GM23248 (cell line): ENCODE measurements around the gene FAM120C. TPM values are rescaled to one million over a fixed set of nuclear protein-coding genes. Genes with fewer than 3 reads are reported as not detected.

Experiments used
- DNase-seq: peaks from one replicate; pipeline ENCODE4 v3.0.0-alpha.2; 2015
- H2AFZ ChIP-seq: fragments of 200-600 bp; sonication (generic); 2 replicates; pipeline ENCODE4 v1.6.1; 2016; ENCODE audit warnings: antibody characterized with exemption
- H3F3A ChIP-seq: fragments of 200-600 bp; sonication (generic); 2 replicates; pipeline ENCODE4 v1.6.1; 2016; ENCODE audit warnings: mild to moderate bottlenecking, antibody characterized with exemption, mixed run types; ENCODE audit not compliant: insufficient read depth
- H3K27ac ChIP-seq: fragments of 200-600 bp; sonication (generic); 2 replicates; pipeline ENCODE4 v1.5.1; 2016; ENCODE audit warnings: mild to moderate bottlenecking
- H3K27me3 ChIP-seq: fragments of 200-600 bp; sonication (generic); replicated peaks from 2 replicates; pipeline ENCODE4 v1.6.1; 2016; ENCODE audit warnings: mild to moderate bottlenecking; ENCODE audit not compliant: insufficient read depth
- H3K36me3 ChIP-seq: fragments of 200-600 bp; sonication (generic); 2 replicates; pipeline ENCODE4 v1.6.1; 2016; ENCODE audit warnings: low read depth, mild to moderate bottlenecking
- H3K4me1 ChIP-seq: fragments of 200-600 bp; sonication (generic); 2 replicates; pipeline ENCODE4 v1.6.1; 2016; ENCODE audit warnings: mild to moderate bottlenecking; ENCODE audit not compliant: insufficient read depth
- H3K4me2 ChIP-seq: fragments of 200-600 bp; sonication (generic); one replicate; pipeline ENCODE4 v1.6.1; 2016; ENCODE audit warnings: mild to moderate bottlenecking; ENCODE audit not compliant: unreplicated experiment
- H3K4me3 ChIP-seq: fragments of 200-600 bp; sonication (generic); 2 replicates; pipeline ENCODE4 v1.5.1; 2016; ENCODE audit warnings: mild to moderate bottlenecking
- H3K79me2 ChIP-seq: fragments of 200-600 bp; sonication (generic); 2 replicates; pipeline ENCODE4 v1.6.1; 2016; ENCODE audit warnings: mild to moderate bottlenecking; ENCODE audit not compliant: insufficient read depth
- H3K9ac ChIP-seq: fragments of 200-600 bp; sonication (generic); 2 replicates; pipeline ENCODE4 v1.6.1; 2016; ENCODE audit warnings: mild to moderate bottlenecking
- H3K9me2 ChIP-seq: fragments of 200-600 bp; sonication (generic); 2 replicates; pipeline ENCODE4 v1.6.1; 2016; ENCODE audit warnings: mixed run types, mild to moderate bottlenecking, moderate library complexity; ENCODE audit not compliant: insufficient read depth
- H3K9me3 ChIP-seq: fragments of 200-600 bp; sonication (generic); one replicate; pipeline ENCODE4 v1.6.1; 2017; ENCODE audit warnings: low read depth
- H4K20me1 ChIP-seq: fragments of 200-600 bp; sonication (generic); 2 replicates; pipeline ENCODE4 v1.6.0; 2016; ENCODE audit not compliant: insufficient read depth
- EZH2 ChIP-seq: fragments of 200-600 bp; sonication (generic); IDR thresholded peaks from 2 replicates; pipeline ENCODE4 v1.6.1; 2018; ENCODE audit warnings: antibody characterized with exemption, mild to moderate bottlenecking; ENCODE audit not compliant: insufficient read depth, poor library complexity, severe bottlenecking
- EZH2phosphoT487 ChIP-seq: fragments of 200-600 bp; sonication (generic); IDR thresholded peaks from 2 replicates; pipeline ENCODE4 v1.6.1; 2018; ENCODE audit warnings: antibody characterized with exemption, moderate library complexity, mild to moderate bottlenecking, low read depth; ENCODE audit not compliant: insufficient read depth
- WGBS, 2 experiments: methylation state at CpG; one replicate each; pipeline ENCODE4 v1.1.6; 2015 to 2017; ENCODE audit warnings: low lambda C conversion rate in 2 of 2, low coverage in 1 of 2; ENCODE audit errors: missing lambda C conversion rate in 2 of 2; 5-methylcytosine and 5-hydroxymethylcytosine counted together
- in situ Hi-C: fragments of 300-500 bp; cut with MboI; formaldehyde crosslinking; loops from 2 replicates; pipeline ENCODE4 v1.15.0; 2020
- polyA plus RNA-seq: library from polyadenylated mRNA; unstranded; fragments of >200 nt; fragmentation: Nextera tagmentation; extraction: Ambion mirVana; gene quantifications from 2 replicates; pipeline ENCODE4 v1.2.1, GENCODE V29; 2016
- total RNA-seq: library from RNA; depleted of rRNA; stranded (reverse); fragments of >200 nt; shearing (Covaris generic); gene quantifications from 2 replicates; pipeline ENCODE4 v1.2.3, GENCODE V29; 2014

Gene FAM120C
- total and polyA plus RNA-seq, 2 experiments from 2014 or later, result 4.1 to 4.5 TPM

DNA sequence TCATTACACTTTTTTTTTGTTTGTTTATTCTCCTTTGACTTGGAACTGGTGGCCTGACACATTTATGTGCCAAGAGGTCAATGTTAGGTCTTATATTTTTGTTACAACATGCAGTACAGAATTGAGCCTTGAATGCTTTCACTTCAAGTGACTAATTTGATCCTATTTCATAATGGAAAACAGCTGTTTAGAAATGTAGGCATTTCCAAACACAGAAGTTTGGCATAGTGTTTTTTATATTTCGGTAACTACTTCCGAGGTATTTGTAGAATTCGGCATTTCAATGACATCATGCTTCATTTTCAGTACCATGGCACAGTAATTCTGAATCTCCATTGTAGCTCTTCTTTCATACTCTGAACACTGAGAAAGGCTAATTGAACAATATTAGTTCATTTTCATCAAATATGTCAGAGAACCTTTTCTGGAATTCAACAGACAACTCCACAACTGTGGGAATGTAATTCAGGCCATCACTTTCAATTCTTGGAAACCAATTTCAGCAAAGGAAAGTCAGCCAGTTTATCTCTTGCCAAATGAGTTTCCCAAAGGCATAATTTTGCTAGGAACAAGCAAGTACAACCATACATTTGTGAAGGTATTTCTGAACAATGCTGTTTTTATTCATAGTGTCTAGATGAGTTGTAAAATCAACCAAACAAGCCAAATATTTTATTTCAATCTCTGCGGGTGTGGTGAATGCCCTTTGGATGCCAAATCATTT, 11.4 kb downstream of the FAM120C start:
- WGBS, 2 experiments, result 4 to 10% methylated on average over 4 of the region's 4 CpGs
- Histone ChIP-seq H3K27ac (peak overlapping the region; percentile 41), H4K20me1 (no peaks in the 10 kb centered on the region), H3K9me2 (no peaks in the 10 kb centered on the region), H3K36me3 (no peaks in the 10 kb centered on the region), H3K4me1 (peaks cover 8% of the 10 kb centered on the region), H3K27me3 (no peaks in the 10 kb centered on the region), H3K9ac (no peak overlapping the region), H3K9me3 (no peaks in the 10 kb centered on the region), H3K4me2 (peak overlapping the region; percentile 24), H3F3A (peaks cover 10% of the 10 kb centered on the region; the same call in 1 of the 2 replicates), H2AFZ (no peak overlapping the region), H3K4me3 (peak overlapping the region; percentile 35; the same call in 1 of the 2 replicates), H3K79me2 (peaks cover 48% of the 10 kb centered on the region)
- TF ChIP-seq EZH2 (no peak), EZH2phosphoT487 (no peak)
- peak; percentile 75 for DNase-seq
- in situ Hi-C loops, result no loop called here

DNA sequence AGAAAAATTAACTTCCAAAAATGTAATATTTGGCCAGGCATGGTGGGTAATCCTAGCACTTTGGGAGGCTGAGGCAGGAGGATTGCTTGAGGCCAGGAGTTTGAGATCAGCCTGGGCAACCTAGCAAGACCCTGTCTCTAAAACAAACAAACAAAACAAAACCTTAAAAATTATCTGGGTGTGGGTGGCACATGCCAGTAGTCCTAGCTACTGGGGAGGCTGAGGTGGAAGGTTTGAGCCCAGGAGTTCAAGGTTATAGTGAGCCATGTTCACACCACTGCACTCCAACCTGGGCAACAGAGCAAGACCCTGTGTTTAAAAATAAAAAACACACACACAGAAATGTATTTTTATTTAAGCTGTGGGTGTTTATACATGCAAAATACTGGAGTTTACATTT, 12.0 kb downstream of the FAM120C start:
- H3K27me3 ChIP-seq, result no peaks in the 10 kb centered on the region

DNA sequence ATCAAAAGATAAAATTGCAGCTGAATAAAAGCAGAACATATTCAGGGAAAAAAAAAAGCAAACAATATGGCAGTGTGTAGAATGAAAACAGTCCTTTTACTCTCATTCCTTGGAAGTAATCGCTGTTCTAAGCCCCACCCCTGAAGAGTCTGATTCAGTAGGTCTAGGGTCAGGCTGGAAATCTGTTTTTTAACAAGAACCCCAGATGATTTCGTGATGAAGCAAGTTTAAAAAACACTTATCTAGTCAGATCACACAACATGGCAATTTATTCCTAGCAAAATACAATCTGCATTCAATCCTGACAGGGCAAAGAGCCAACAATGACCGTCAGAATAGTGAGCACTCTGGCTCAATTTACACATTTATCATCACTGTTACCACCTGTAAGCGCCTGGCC, 16.1 kb downstream of the FAM120C start:
- Histone ChIP-seq H3K4me3 (no peak overlapping the region), H3K9me2 (no peaks in the 10 kb centered on the region), H3K79me2 (0 out of 2 replicates have a peak, but pooled peaks cover 5% of the 10 kb centered on the region), H3K4me2 (no peak overlapping the region), H3K27me3 (no peaks in the 10 kb centered on the region), H3K9ac (no peak overlapping the region), H3F3A (peaks cover 3% of the 10 kb centered on the region; the same call in 1 of the 2 replicates), H3K36me3 (no peaks in the 10 kb centered on the region), H2AFZ (no peak overlapping the region), H3K4me1 (peaks cover 3% of the 10 kb centered on the region; the same call in 1 of the 2 replicates), H4K20me1 (no peaks in the 10 kb centered on the region), H3K9me3 (no peaks in the 10 kb centered on the region), H3K27ac (no peak overlapping the region)
- DNase-seq, result no peak
- WGBS, 2 experiments, result 50 to 53% methylated on average over 4 of the region's 4 CpGs
- in situ Hi-C loops, result no loop called here
- TF ChIP-seq EZH2phosphoT487, result no peak

More for the DNA sequence above, 12.0 kb downstream of the FAM120C start:
- Histone ChIP-seq H3K4me2 (peak overlapping the region; percentile 24), H3K9me3 (no peaks in the 10 kb centered on the region), H3K79me2 (peaks cover 42% of the 10 kb centered on the region), H3K9ac (no peak overlapping the region), H3K4me1 (peaks cover 7% of the 10 kb centered on the region; the same call in 1 of the 2 replicates), H3K36me3 (no peaks in the 10 kb centered on the region), H4K20me1 (no peaks in the 10 kb centered on the region), H2AFZ (no peak overlapping the region), H3F3A (peaks cover 6% of the 10 kb centered on the region; the same call in 1 of the 2 replicates), H3K4me3 (no peak overlapping the region), H3K9me2 (no peaks in the 10 kb centered on the region), H3K27ac (peak overlapping the region; percentile 41)
- no peak for TF ChIP-seq EZH2
- no peak for DNase-seq
- in situ Hi-C loops, result no loop called here

DNA sequence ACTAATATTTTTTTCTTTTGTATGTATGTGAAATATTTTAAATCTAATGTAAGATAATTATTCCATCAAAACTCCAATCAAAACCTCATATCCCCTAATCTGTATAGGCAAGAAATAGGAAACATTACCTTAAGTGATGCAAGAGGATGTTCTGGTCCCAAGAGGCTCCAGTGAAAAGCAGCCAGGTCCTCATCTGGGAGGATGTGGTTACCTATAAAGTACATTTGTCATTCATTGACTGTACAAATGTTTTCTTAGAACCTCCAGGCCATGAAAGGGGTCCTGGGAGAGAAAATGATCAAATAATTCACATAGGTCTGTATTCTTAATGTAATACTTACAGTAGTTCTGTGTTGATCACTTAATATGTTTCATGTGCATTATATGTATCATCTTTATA, 25.5 kb downstream of the FAM120C start:
- Histone ChIP-seq H2AFZ (no peak overlapping the region), H3K4me2 (no peak overlapping the region), H3K9ac (no peak overlapping the region), H3K9me3 (no peaks in the 10 kb centered on the region), H3K36me3 (no peaks in the 10 kb centered on the region), H3K9me2 (no peaks in the 10 kb centered on the region), H3K27me3 (no peaks in the 10 kb centered on the region), H3F3A (no peaks in the 10 kb centered on the region), H3K4me1 (no peaks in the 10 kb centered on the region), H3K4me3 (no peak overlapping the region), H3K79me2 (no peaks in the 10 kb centered on the region), H3K27ac (no peak overlapping the region), H4K20me1 (no peaks in the 10 kb centered on the region)
- in situ Hi-C loops, result no loop called here
- DNase-seq, result no peak
- TF ChIP-seq EZH2phosphoT487 (no peak), EZH2 (no peak)

DNA sequence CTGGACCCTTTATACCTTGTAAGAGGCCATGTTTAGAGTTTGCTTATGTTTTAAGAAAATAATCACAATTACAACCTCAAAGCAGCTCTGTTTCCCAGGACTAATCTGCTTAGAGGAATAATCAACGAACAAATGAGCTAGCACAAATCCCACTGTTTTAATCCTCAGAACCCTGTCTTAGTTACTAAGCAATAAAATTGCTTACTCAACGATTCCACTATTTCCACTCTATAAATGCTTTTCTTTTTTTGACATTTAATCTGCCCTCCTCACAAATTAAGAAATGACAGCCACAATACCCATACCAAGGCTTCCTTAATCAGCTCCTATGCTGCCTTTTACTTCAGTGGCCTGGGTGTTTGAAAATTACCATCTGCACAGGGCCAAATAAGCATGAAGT, 48.8 kb downstream of the FAM120C start:
- H3F3A ChIP-seq, result no peaks in the 10 kb centered on the region
- H3K9ac ChIP-seq, result no peak overlapping the region
- H3K27me3 ChIP-seq, result no peaks in the 10 kb centered on the region
- in situ Hi-C loops, result no loop called here
- H3K4me1 ChIP-seq, result no peaks in the 10 kb centered on the region
- no peaks in the 10 kb centered on the region for H3K9me3 ChIP-seq
- no peaks in the 10 kb centered on the region for H3K9me2 ChIP-seq
- no peaks in the 10 kb centered on the region; the same call in 1 of the 2 replicates for H3K36me3 ChIP-seq
- TF ChIP-seq EZH2phosphoT487 (no peak), EZH2 (no peak)
- no peaks in the 10 kb centered on the region for H4K20me1 ChIP-seq
- no peaks in the 10 kb centered on the region for H3K79me2 ChIP-seq
- WGBS, 2 experiments, result 89 to 94% methylated on average over 2 of the region's 2 CpGs
- H3K4me2 ChIP-seq, result no peak overlapping the region
- H2AFZ ChIP-seq, result no peak overlapping the region
- H3K27ac ChIP-seq, result no peak overlapping the region
- DNase-seq, result no peak
- no peak overlapping the region for H3K4me3 ChIP-seq
